ENCODE measurements around the gene AMPH.

Gene AMPH

DNA sequence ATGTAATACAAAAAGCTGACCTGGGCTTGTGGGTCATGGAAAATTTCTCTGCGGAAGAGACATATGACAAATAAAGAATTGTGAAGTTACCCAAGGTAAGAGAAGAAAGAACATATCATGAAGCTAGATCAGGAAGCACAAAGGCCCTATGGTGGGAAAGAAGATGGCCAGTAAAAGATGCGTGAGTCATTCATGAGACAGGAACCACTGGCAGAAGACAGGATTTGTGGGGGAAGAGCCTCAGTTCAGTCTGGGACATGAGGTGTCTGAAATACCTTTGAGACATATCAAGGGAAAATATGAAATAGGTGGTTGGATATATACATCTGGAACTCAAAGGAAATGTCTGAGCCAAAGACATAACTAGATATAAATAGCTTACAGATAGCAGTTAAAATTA is 27.7 kb upstream of the AMPH start:
- TF ChIP-seq, protein P1, sequence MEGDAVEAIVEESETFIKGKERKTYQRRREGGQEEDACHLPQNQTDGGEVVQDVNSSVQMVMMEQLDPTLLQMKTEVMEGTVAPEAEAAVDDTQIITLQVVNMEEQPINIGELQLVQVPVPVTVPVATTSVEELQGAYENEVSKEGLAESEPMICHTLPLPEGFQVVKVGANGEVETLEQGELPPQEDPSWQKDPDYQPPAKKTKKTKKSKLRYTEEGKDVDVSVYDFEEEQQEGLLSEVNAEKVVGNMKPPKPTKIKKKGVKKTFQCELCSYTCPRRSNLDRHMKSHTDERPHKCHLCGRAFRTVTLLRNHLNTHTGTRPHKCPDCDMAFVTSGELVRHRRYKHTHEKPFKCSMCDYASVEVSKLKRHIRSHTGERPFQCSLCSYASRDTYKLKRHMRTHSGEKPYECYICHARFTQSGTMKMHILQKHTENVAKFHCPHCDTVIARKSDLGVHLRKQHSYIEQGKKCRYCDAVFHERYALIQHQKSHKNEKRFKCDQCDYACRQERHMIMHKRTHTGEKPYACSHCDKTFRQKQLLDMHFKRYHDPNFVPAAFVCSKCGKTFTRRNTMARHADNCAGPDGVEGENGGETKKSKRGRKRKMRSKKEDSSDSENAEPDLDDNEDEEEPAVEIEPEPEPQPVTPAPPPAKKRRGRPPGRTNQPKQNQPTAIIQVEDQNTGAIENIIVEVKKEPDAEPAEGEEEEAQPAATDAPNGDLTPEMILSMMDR (conservative IDR thresholded peaks at IDR 0.05; ENCODE audit: low read length): no peak
- H3K4me3 ChIP-seq (ENCODE audit: low read length): no peak overlapping the region
- DNase-seq (ENCODE audit: low read depth): peak; percentile 14

DNA sequence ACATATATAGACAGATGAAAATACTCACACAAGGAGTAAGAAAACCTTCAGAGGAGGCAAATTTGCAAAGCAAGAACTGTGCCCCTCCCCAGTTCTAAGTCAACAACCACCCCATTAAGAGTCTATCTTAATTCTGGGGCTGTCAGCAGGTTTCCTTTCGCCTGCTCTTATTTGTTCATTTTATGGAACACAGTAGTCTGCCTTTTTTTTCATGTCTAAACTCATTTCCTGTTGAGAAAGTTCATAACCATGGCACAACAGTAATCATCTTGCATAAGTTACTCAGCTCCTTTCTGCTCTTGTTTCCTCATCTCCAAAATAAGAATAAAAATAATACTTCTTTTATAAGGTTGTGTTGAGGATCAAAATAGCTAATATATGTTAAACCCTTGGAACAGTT is 25.8 kb upstream of the AMPH start:
- DNase-seq (ENCODE audit: low read depth): peak; percentile 46
- H3K4me3 ChIP-seq (ENCODE audit: low read length): no peak overlapping the region
- TF ChIP-seq, protein P1 (conservative IDR thresholded peaks at IDR 0.05; ENCODE audit: low read length): no peak

DNA sequence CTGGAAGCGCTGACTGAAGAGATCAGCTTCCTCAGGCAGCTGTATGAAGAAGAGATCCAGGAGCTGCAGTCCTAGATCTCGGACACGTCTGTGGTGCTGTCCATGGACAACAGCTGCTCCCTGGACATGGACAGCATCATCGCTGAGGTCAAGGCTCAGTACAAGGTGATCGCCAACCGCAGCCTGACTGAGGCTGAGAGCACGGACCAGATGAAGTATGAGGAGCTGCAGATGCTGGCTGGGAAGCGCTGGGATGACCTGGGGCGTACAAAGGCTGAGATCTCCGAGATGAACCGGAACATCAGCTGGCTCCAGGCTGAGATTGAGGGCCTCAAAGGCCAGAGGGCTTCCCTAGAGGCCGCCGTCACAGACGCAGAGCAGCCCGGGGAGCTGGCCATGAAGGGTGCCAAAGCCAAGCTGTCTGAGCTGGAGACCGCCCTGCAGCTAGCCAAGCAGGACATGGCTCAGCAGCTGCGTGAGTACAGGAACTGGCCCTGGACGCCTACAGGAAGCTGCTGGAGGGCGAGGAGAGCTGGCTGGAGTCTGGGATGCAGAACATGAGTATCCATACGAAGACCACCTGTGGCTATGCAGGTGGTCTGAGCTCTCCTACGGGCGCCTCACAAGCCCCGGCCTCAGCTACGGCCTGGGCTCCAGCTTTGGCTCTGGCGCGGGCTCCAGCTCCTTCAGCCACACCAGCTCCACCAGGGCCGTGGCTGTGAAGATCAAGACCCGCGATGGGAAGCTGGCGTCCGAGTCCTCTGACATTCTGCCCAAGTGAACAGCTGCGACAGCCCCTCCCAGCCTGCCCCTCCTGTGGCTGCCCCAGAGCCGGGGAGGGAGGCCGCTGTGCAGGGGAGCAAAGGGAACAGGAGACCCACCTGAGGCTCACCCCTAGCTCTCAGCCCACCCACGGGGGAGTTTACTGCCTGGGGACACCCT is 24.9 kb upstream of the AMPH start:
- DNase-seq (ENCODE audit: low read depth): no peak
- TF ChIP-seq, protein P1 (conservative IDR thresholded peaks at IDR 0.05; ENCODE audit: low read length): no peak
- no peak overlapping the region for H3K4me3 ChIP-seq (ENCODE audit: low read length)

DNA sequence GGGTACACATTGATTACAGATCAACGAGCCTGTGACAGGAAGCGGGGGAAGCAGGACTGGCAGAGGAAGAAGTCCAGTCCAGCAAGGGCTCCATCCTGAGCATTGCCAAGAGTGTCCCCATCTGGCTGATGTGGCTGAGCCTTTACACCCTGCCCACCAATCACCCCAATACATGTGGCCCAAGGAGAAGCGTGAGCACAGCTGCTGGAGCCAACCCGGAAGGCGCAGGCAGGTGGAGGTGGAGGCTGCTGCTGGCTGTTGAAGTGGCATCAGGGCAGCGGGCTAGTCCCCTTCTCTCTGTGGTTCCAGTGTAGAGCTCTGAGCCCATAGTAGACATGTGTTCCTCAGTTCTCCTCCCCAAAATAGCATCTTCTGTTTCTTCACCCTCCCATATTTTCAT is 6.8 kb upstream of the AMPH start:
- H3K4me3 ChIP-seq (ENCODE audit: low read length): no peak overlapping the region
- TF ChIP-seq, protein P1 (conservative IDR thresholded peaks at IDR 0.05; ENCODE audit: low read length): no peak
- DNase-seq (ENCODE audit: low read depth): no peak

DNA sequence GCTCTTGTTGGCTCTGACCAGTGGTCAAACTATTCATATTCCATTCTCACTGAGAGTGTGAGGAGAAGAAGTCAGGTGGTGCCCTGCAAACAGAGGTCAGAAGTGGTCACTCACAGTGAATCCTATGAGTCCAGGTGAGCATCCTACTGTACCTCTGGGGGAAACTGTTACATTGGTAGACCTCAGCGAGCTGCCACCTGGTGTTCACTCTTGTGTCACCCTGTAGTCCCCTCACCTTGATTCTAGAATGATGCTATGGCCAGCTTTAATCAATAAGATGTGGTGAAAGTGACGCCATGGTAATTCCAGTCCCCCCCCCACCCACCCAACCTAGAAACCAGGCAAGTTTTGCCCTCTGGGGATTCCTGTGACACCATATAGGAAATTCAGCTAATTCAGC is 1.2 kb upstream of the AMPH start:
- no peak for DNase-seq (ENCODE audit: low read depth)
- TF ChIP-seq, protein P1 (conservative IDR thresholded peaks at IDR 0.05; ENCODE audit: low read length): no peak
- H3K4me3 ChIP-seq (ENCODE audit: low read length): no peak overlapping the region

DNA sequence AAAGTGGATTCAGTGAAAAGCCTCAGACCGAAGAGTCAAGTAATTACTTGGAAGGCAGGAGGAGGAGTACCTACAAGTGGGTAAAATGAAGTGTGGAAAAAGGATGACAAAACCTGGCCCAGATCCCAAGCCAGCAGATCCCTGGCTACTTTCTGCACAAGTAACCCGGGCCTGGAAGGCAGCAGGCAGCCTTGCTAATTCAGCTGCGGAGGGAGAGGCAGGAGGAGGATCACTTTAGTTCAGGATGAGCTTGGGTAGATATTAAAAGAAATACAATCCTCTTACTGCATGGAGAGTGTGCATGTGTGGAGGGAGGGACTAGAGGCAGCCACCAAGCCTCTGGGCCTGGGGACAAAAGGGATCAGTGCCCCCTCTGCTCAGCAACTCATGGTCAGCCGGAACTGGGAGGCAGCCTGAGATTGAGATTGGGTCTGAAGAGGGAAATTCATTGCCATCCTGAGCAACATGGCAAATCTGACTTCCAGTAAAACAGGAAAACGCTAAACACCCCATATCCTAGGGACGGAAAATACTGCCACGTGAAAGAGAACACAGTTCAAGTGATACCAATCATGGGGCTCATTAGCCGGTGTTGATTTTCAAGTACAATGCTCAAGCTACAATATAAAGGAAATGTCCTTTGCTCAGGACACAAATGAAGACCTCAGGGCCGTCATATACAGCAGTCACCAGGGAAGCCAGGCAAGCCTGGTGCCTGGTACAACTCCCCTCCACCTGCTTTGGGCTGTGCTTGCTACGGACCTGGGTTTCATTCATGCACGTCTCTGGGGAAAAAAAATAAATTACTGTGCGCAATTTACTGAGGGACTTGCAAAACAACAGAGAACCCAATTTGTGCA is 1.3 kb downstream of the AMPH start:
- peak overlapping the region; percentile 62 for H3K4me3 ChIP-seq (ENCODE audit: low read length)
- peak; percentile 17 for DNase-seq (ENCODE audit: low read depth)
- TF ChIP-seq, protein P1 (conservative IDR thresholded peaks at IDR 0.05; ENCODE audit: low read length): no peak

Data from AG10803 (cell line).